Measurements from ENCODE around the gene LRRC23.
"Not testable (repeated sequence)": the region's sequence is repeated elsewhere in the genome, so short reads cannot be mapped to it uniquely, and the experiment has no call there.

DNA sequence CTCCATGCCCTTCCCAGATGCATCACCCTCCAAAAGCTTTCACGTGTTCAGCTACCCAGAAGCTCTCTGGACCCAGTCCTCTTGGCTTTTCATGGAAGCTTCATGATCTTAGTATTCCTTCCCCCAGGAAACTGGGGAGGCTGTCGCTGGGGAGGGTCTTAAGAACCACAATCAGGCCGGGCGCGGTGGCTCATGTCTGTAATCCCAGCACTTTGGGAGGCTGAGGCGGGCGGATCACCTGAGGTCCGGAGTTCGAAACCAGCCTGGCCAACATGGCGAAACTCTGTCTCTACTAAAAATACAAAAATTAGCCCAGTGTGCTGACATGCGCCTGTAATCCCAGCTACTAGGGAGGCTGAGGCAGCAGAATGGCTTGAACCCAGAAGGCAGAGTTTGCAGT is 3.5 kb downstream of the LRRC23 start:
- TF ChIP-seq, protein P1, sequence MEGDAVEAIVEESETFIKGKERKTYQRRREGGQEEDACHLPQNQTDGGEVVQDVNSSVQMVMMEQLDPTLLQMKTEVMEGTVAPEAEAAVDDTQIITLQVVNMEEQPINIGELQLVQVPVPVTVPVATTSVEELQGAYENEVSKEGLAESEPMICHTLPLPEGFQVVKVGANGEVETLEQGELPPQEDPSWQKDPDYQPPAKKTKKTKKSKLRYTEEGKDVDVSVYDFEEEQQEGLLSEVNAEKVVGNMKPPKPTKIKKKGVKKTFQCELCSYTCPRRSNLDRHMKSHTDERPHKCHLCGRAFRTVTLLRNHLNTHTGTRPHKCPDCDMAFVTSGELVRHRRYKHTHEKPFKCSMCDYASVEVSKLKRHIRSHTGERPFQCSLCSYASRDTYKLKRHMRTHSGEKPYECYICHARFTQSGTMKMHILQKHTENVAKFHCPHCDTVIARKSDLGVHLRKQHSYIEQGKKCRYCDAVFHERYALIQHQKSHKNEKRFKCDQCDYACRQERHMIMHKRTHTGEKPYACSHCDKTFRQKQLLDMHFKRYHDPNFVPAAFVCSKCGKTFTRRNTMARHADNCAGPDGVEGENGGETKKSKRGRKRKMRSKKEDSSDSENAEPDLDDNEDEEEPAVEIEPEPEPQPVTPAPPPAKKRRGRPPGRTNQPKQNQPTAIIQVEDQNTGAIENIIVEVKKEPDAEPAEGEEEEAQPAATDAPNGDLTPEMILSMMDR (conservative IDR thresholded peaks at IDR 0.05 in 1 of 2, IDR thresholded peaks at IDR 0.05 in 1 of 2; ENCODE audit: extremely low read depth in 1 of 2, insufficient read depth in 1 of 2, low read depth in 1 of 2, low read length in 2 of 2): not testable (repeated sequence)
- TF ChIP-seq EZH2 (IDR thresholded peaks at IDR 0.05; ENCODE audit: borderline replicate concordance, low read length): not testable (repeated sequence)
